K562 (cell line): ENCODE results near the gene FCSK.

ENCODE experiments used
- KDM4B ChIP-seq, 2 experiments: fragments of 450-650 bp in 1 of 2; sonication (generic) in 1 of 2; IDR thresholded peaks; 2 replicates each; pipeline ENCODE4 v1.6.1; 2016 to 2017; ENCODE audit warnings: borderline replicate concordance in 2 of 2, antibody characterized with exemption in 1 of 2, low read depth in 1 of 2, mild to moderate bottlenecking in 1 of 2
- TF ChIP-seq, protein P1 (sequence below): sonication (generic); formaldehyde crosslinking; IDR thresholded peaks from 2 replicates; pipeline ENCODE4 v1.8.1; 2023; ENCODE audit warnings: mild to moderate bottlenecking, missing genetic modification reagents
- TF ChIP-seq, protein P2 (sequence below): fragments of 150-350 bp; conservative IDR thresholded peaks from 2 replicates; pipeline ENCODE4 v1.6.1; 2014; ENCODE audit warnings: low read length

DNA sequence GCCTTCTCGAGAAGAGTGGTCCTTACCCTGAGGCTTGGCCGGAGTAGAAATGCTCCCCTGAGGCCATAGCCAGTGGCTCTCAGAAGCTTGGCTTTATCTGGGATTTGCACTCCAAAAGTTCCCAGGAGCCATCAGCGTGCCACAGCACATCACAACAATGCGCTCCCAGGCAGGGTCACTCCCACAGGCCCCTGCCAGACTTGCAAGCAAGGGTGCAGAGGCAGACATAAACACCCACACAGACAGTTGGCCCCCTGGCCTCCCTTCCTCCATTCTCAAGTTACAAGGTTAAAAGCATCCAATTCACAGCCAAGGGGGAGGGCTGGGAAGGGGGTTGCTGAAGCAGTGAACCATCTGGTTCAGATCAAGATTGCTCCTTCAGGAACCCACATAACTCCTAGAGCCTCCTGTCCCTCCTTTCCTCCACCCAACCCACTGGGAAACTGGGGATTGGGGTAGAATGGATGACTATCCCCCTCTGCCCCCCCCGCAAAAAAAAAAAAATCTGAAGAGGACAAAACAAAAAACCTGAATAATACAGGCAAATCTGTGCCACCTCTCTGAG, 17.3 kb upstream of the FCSK start:
- TF ChIP-seq, protein P1, sequence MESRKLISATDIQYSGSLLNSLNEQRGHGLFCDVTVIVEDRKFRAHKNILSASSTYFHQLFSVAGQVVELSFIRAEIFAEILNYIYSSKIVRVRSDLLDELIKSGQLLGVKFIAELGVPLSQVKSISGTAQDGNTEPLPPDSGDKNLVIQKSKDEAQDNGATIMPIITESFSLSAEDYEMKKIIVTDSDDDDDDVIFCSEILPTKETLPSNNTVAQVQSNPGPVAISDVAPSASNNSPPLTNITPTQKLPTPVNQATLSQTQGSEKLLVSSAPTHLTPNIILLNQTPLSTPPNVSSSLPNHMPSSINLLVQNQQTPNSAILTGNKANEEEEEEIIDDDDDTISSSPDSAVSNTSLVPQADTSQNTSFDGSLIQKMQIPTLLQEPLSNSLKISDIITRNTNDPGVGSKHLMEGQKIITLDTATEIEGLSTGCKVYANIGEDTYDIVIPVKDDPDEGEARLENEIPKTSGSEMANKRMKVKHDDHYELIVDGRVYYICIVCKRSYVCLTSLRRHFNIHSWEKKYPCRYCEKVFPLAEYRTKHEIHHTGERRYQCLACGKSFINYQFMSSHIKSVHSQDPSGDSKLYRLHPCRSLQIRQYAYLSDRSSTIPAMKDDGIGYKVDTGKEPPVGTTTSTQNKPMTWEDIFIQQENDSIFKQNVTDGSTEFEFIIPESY (CRISPR knock-in tag): no peak
- TF ChIP-seq, protein P2, sequence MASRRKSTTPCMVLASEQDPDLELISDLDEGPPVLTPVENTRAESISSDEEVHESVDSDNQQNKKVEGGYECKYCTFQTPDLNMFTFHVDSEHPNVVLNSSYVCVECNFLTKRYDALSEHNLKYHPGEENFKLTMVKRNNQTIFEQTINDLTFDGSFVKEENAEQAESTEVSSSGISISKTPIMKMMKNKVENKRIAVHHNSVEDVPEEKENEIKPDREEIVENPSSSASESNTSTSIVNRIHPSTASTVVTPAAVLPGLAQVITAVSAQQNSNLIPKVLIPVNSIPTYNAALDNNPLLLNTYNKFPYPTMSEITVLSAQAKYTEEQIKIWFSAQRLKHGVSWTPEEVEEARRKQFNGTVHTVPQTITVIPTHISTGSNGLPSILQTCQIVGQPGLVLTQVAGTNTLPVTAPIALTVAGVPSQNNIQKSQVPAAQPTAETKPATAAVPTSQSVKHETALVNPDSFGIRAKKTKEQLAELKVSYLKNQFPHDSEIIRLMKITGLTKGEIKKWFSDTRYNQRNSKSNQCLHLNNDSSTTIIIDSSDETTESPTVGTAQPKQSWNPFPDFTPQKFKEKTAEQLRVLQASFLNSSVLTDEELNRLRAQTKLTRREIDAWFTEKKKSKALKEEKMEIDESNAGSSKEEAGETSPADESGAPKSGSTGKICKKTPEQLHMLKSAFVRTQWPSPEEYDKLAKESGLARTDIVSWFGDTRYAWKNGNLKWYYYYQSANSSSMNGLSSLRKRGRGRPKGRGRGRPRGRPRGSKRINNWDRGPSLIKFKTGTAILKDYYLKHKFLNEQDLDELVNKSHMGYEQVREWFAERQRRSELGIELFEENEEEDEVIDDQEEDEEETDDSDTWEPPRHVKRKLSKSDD: no peak
- no peak for TF ChIP-seq KDM4B (IDR thresholded peaks at IDR 0.05; ENCODE audit: borderline replicate concordance in 2 of 2, low read depth in 1 of 2)
